ENCODE data around the gene WNT9B.

WNT9B gene, protein sequence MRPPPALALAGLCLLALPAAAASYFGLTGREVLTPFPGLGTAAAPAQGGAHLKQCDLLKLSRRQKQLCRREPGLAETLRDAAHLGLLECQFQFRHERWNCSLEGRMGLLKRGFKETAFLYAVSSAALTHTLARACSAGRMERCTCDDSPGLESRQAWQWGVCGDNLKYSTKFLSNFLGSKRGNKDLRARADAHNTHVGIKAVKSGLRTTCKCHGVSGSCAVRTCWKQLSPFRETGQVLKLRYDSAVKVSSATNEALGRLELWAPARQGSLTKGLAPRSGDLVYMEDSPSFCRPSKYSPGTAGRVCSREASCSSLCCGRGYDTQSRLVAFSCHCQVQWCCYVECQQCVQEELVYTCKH

GRCh38 chr17:46851029-46851741 lies at the start of gene WNT9B:
Gene WNT9B, plus strand, starts transcription at chr17:46851583. Its CDS starts 56 bp downstream, at chr17:46851639.
- TF ChIP-seq GATA1 (IDR thresholded peaks at IDR 0.05; ENCODE audit: low read depth, low read length) = no peak
- no peak for TF ChIP-seq POLR2A (IDR thresholded peaks at IDR 0.05; ENCODE audit: low read length)
- DNase-seq = peak in 1 of 2 experiments; percentile 10

GRCh38 chr17:46802800-46803199 lies 48.6 kb upstream of the WNT9B start:
- DNase-seq = no peak
- TF ChIP-seq GATA1 (IDR thresholded peaks at IDR 0.05; ENCODE audit: low read depth, low read length) (no peak), POLR2A (IDR thresholded peaks at IDR 0.05; ENCODE audit: low read length) (no peak)

- DNase-seq = no peak
- TF ChIP-seq POLR2A (IDR thresholded peaks at IDR 0.05; ENCODE audit: low read length) (no peak), GATA1 (IDR thresholded peaks at IDR 0.05; ENCODE audit: low read depth, low read length) (no peak)
Observed at GRCh38 chr17:46803544-46803943, 47.8 kb upstream of the WNT9B start.

DNA sequence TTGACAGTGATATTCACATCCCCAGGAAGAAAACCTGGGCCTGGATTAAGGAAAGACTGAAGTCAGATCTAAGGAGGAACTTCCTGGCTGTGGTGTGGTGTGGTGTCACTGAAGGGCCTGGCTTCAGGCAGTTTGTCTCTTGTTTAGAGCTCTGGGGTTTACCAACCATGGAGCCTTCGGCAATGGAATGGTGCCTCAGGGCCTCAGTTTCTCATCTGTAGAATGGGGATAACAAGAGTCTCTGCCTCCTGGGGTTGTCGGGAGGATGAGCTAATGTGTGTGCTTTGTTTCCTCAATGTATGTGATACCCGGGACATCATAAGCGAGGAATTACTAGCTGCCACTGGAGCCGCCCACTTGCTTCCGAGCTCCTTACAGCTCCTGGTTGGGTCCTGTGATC lies 45.6 kb upstream of the WNT9B start:
- no peak for TF ChIP-seq POLR2A (IDR thresholded peaks at IDR 0.05; ENCODE audit: low read length)
- no peak for TF ChIP-seq GATA1 (IDR thresholded peaks at IDR 0.05; ENCODE audit: low read depth, low read length)
- no peak for DNase-seq

DNA sequence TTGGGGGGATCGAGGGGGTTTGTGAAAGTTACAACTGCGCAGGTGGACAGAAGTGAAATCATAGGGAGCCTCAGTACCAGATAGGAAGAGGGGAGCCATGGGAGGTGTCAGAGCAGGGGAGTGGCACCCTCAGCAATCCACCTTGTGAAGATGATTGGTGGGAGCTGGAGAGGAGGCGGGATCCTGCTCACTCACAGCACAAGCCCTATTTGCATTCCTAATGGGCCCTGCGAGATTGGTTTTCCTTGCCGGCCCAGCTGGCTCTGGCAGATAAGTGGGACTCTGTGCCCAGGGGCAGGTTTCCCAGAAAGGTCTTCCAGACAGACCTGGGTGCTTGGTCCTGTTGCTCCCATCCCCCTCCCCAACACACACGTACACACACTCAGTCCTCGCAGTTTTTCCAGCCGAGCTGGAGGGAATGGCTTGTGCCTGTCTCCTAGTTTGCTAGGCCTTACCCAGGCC lies 42.2 kb upstream of the WNT9B start:
- DNase-seq = peak in 1 of 2 experiments; percentile 14
- TF ChIP-seq GATA1 (IDR thresholded peaks at IDR 0.05; ENCODE audit: low read depth, low read length) (no peak), POLR2A (IDR thresholded peaks at IDR 0.05; ENCODE audit: low read length) (no peak)

- TF ChIP-seq GATA1 (IDR thresholded peaks at IDR 0.05; ENCODE audit: low read depth, low read length) (no peak), POLR2A (IDR thresholded peaks at IDR 0.05; ENCODE audit: low read length) (no peak)
- no peak for DNase-seq
Observed at GRCh38 chr17:46810837-46811236, 40.5 kb upstream of the WNT9B start.

GRCh38 chr17:46811978-46812583 lies 39.3 kb upstream of the WNT9B start:
- no peak for DNase-seq
- TF ChIP-seq GATA1 (IDR thresholded peaks at IDR 0.05; ENCODE audit: low read depth, low read length) = no peak
- no peak for TF ChIP-seq POLR2A (IDR thresholded peaks at IDR 0.05; ENCODE audit: low read length)

DNA sequence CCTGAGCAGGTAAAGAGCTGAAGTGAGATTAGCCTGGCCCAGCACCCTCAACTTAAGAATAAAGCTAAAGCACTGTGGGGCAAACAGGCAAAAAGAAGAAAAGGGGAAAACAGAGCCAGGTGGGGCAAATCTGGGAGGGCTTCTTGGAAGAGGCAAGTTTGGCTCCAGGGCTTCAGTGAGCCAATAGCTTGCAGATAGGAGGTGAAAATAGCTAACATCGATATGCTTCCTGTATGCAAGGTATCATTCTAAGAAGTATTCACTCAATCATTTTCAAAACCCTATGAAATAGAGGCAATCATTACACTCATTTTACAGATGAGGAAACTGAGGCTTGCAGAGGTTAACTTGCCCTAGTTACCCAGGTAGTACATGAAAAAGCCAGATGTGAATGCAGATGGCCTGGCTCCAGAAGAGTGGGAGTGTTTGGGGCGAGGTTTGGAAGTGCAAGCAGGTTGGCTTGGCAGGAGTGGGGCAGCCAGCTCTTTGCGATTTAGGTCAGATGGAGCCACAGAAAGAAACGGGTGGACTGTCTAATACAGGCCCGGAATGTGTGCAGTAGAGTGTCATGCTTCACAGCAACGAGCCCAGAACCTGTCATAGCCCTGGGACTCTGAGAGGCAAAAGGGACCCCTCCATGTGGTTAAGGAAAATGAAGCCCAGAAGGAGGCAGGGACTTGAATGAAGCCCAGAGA lies 38.6 kb upstream of the WNT9B start:
- no peak for DNase-seq
- TF ChIP-seq POLR2A (IDR thresholded peaks at IDR 0.05; ENCODE audit: low read length) (no peak), GATA1 (IDR thresholded peaks at IDR 0.05; ENCODE audit: low read depth, low read length) (no peak)

- TF ChIP-seq POLR2A (IDR thresholded peaks at IDR 0.05; ENCODE audit: low read length) (no peak), GATA1 (IDR thresholded peaks at IDR 0.05; ENCODE audit: low read depth, low read length) (no peak)
- DNase-seq = no peak
Observed at GRCh38 chr17:46813920-46814319, 37.5 kb upstream of the WNT9B start.

DNA sequence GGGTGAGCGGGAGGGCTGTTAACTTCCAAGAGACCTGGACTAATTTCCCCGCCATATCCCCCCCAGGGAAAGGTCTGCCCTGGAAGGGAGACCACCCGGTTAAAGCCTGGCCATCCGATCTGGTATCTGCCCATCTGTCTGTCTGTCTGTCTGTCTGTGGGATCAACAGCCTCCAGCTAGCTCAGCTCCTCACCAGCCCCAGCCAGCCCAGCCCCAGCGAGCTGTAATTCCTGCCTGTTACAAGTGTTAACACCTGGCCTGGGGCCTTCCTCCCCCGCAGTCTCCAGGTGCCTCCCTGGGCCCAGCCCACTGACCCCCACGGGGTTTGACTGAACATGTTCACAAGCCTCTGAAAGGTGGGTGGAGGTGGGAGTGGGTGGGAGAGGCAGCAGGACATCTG lies 36.9 kb upstream of the WNT9B start:
- TF ChIP-seq POLR2A (IDR thresholded peaks at IDR 0.05; ENCODE audit: low read length) (no peak), GATA1 (IDR thresholded peaks at IDR 0.05; ENCODE audit: low read depth, low read length) (no peak)
- no peak for DNase-seq

GRCh38 chr17:46815474-46816353 lies 35.7 kb upstream of the WNT9B start:
- no peak for DNase-seq
- TF ChIP-seq POLR2A (IDR thresholded peaks at IDR 0.05; ENCODE audit: low read length) (no peak), GATA1 (IDR thresholded peaks at IDR 0.05; ENCODE audit: low read depth, low read length) (no peak)

DNA sequence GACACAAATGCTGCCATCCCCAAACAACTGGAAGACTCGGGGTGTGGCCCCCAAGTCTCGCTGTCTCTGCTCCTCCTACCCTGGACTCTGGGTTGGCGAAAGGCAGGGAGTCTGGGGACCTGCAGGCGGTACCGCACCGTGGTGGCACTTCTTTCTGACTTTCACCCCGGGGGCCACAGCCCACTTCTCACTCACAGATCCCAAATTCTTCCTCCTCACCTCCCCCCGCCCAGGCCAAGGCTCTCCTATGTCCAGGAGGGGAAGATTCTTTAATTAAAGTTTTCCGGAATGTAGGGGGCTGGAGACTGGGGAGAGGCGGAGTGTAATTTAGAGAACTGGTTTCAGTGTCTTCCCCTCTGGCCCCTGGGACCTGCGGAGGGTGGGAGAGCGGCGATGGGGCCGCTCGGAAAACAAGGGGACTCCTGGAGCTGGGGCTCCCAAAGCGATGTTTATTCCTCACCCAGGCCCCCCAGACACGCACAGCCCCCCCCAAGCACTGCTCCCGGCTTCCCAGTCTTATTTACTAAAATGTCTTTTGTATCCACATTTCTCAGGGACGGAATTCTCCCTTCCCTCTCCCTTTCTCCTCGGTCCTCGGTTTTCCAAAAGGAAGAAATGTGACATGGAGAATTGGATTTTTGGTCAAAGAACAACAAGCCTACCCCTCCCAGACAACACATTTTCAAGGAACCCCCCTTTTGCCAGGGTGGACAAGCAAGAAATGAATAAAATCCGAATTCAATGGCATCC lies 34.1 kb upstream of the WNT9B start:
- TF ChIP-seq POLR2A (IDR thresholded peaks at IDR 0.05; ENCODE audit: low read length) (no peak), GATA1 (IDR thresholded peaks at IDR 0.05; ENCODE audit: low read depth, low read length) (no peak)
- no peak for DNase-seq
